K562 (cell line): Measurements from ENCODE around the gene MAP3K13. TPM values are rescaled to one million over a fixed set of nuclear protein-coding genes. Genes with fewer than 3 reads are reported as not detected.

Source experiments
- BCOR ChIP-seq: fragments of 450-650 bp; IDR thresholded peaks from 2 replicates; pipeline ENCODE4 v1.6.1; 2016
- BRD4 ChIP-seq: fragments of 200-600 bp; sonication (generic); IDR thresholded peaks from 2 replicates; pipeline ENCODE4 v1.6.1; 2017; ENCODE audit warnings: inconsistent platforms
- HNRNPK ChIP-seq: fragments of 200-400 bp; formaldehyde crosslinking; IDR thresholded peaks from one replicate; pipeline ENCODE4 v1.6.1; 2018; ENCODE audit warnings: mild to moderate bottlenecking, low read depth, low read length; ENCODE audit not compliant: poor library complexity, severe bottlenecking
- L3MBTL2 ChIP-seq: fragments of 450-650 bp; IDR thresholded peaks from 2 replicates; pipeline ENCODE4 v1.6.1; 2016; ENCODE audit warnings: mild to moderate bottlenecking, moderate library complexity
- MCM3 ChIP-seq: fragments of 450-650 bp; IDR thresholded peaks from 2 replicates; pipeline ENCODE4 v1.6.1; 2016
- NCOA6 ChIP-seq: fragments of 450-650 bp; IDR thresholded peaks from 2 replicates; pipeline ENCODE4 v1.6.1; 2017; ENCODE audit warnings: mild to moderate bottlenecking
- TAF15 ChIP-seq: fragments of 200-400 bp; formaldehyde crosslinking; IDR thresholded peaks from 2 replicates; pipeline ENCODE4 v1.6.1; 2017; ENCODE audit warnings: mild to moderate bottlenecking, low read depth, low read length, moderate library complexity
- TBL1XR1 ChIP-seq, 2 experiments: IDR thresholded peaks; 2 replicates each; pipeline ENCODE4 v1.6.1; 2012; ENCODE audit warnings: improper control_type of control experiment in 2 of 2, low read length in 2 of 2, mild to moderate bottlenecking in 1 of 2
- THAP12 ChIP-seq: fragments of 250-450 bp; sonication (Bioruptor Pico); IDR thresholded peaks from 2 replicates; pipeline ENCODE4 v1.9.0; 2021; ENCODE audit warnings: mild to moderate bottlenecking, inconsistent platforms
- ZKSCAN1 ChIP-seq: fragments of 150-350 bp; IDR thresholded peaks from 2 replicates; pipeline ENCODE4 v1.6.1; 2016; ENCODE audit warnings: low read depth, low read length
- ZNF324 ChIP-seq: fragments of 250-450 bp; sonication (Bioruptor Pico); IDR thresholded peaks from 2 replicates; pipeline ENCODE4 v1.4.0; 2020; ENCODE audit warnings: mild to moderate bottlenecking
- ZNF398 ChIP-seq: fragments of 250-450 bp; sonication (Bioruptor Pico); IDR thresholded peaks from 2 replicates; pipeline ENCODE4 v1.8.0; 2021; ENCODE audit warnings: moderate library complexity, mild to moderate bottlenecking, inconsistent platforms
- ZNF408 ChIP-seq: fragments of 250-450 bp; sonication (Bioruptor Pico); IDR thresholded peaks from 2 replicates; pipeline ENCODE4 v1.4.0; 2020; ENCODE audit warnings: low read depth, mild to moderate bottlenecking, moderate library complexity
- ZNF512 ChIP-seq: IDR thresholded peaks from 2 replicates; pipeline ENCODE4 v1.6.1; 2016; ENCODE audit warnings: missing genetic modification characterization, missing compliant biosample characterization
- ZNF584 ChIP-seq: fragments of 200-800 bp; sonication (Bioruptor generic); IDR thresholded peaks from 2 replicates; pipeline ENCODE4 v1.6.1; 2016; ENCODE audit warnings: low read depth, mild to moderate bottlenecking, missing genetic modification characterization, missing compliant biosample characterization
- ZNF830 ChIP-seq: fragments of 250-450 bp; sonication (Bioruptor Pico); IDR thresholded peaks from 2 replicates; pipeline ENCODE4 v1.5.0; 2021; ENCODE audit warnings: mild to moderate bottlenecking
- polyA plus RNA-seq, 8 experiments: library from polyadenylated mRNA; depleted of rRNA in 4 of 8; stranded (reverse) in 5 of 8; unstranded in 3 of 8; fragments of >200 nt; fragmentation: Nextera tagmentation in 2 of 8; fragmentation: Illumina TruSeq in 1 of 8; extraction: Ambion mirVana in 2 of 8; extraction: Trizol in 1 of 8; gene quantifications; 2 replicates each; pipeline versions ENCODE4 v1.2.1 to v1.2.3, GENCODE V29; 2011 to 2014; ENCODE audit warnings: inconsistent platforms in 1 of 8, missing spikeins in 1 of 8
- total RNA-seq, 7 experiments: library from RNA; depleted of rRNA in 6 of 7; stranded (reverse); fragments of >200 nt in 6 of 7; fragmentation: Illumina TruSeq in 2 of 7; extraction: Trizol in 2 of 7; gene quantifications; 2 replicates each; pipeline versions ENCODE4 v1.2.1 to v1.2.3, GENCODE V29; 2011 to 2021; ENCODE audit warnings: low replicate concordance in 1 of 7
- TF ChIP-seq, protein P1 (sequence below): fragments of 450-650 bp; IDR thresholded peaks from 2 replicates; pipeline ENCODE4 v1.7.1; 2018; ENCODE audit warnings: mild to moderate bottlenecking, low read depth; ENCODE audit not compliant: partially characterized antibody
- TF ChIP-seq, protein P2 (sequence below): fragments of 450-650 bp; formaldehyde crosslinking; IDR thresholded peaks from 2 replicates; pipeline ENCODE4 v1.4.0; 2020; ENCODE audit warnings: mild to moderate bottlenecking, moderate library complexity

The MAP3K13 gene
- total and polyA plus RNA-seq, 9 of the 15 experiments (the other 6 are each of a cell fraction or from before 2014, with no cell fraction given), result 0.04 to 0.32 (median 0.15) TPM; not detected in 2

- TF ChIP-seq, protein P1, sequence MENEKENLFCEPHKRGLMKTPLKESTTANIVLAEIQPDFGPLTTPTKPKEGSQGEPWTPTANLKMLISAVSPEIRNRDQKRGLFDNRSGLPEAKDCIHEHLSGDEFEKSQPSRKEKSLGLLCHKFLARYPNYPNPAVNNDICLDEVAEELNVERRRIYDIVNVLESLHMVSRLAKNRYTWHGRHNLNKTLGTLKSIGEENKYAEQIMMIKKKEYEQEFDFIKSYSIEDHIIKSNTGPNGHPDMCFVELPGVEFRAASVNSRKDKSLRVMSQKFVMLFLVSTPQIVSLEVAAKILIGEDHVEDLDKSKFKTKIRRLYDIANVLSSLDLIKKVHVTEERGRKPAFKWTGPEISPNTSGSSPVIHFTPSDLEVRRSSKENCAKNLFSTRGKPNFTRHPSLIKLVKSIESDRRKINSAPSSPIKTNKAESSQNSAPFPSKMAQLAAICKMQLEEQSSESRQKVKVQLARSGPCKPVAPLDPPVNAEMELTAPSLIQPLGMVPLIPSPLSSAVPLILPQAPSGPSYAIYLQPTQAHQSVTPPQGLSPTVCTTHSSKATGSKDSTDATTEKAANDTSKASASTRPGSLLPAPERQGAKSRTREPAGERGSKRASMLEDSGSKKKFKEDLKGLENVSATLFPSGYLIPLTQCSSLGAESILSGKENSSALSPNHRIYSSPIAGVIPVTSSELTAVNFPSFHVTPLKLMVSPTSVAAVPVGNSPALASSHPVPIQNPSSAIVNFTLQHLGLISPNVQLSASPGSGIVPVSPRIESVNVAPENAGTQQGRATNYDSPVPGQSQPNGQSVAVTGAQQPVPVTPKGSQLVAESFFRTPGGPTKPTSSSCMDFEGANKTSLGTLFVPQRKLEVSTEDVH, result no peak
- no peak for TF ChIP-seq ZKSCAN1
- TF ChIP-seq BRD4, result no peak
- no peak for TF ChIP-seq ZNF398 (CRISPR knock-in tag)
- TF ChIP-seq ZNF830, result no peak
- no peak for TF ChIP-seq BCOR
- TF ChIP-seq ZNF584 (CRISPR knock-in tag), result no peak
- TF ChIP-seq ZNF408, result no peak
- no peak for TF ChIP-seq TBL1XR1 (IDR thresholded peaks at IDR 0.05; ENCODE audit: low read length in 2 of 2)
- TF ChIP-seq, protein P2, sequence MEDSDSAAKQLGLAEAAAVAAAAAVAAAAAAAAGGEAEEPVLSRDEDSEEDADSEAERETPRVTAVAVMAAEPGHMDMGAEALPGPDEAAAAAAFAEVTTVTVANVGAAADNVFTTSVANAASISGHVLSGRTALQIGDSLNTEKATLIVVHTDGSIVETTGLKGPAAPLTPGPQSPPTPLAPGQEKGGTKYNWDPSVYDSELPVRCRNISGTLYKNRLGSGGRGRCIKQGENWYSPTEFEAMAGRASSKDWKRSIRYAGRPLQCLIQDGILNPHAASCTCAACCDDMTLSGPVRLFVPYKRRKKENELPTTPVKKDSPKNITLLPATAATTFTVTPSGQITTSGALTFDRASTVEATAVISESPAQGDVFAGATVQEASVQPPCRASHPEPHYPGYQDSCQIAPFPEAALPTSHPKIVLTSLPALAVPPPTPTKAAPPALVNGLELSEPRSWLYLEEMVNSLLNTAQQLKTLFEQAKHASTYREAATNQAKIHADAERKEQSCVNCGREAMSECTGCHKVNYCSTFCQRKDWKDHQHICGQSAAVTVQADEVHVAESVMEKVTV, result no peak
- TF ChIP-seq TAF15, result no peak
- no peak for TF ChIP-seq L3MBTL2
- peak; percentile 96 for TF ChIP-seq MCM3
- no peak for TF ChIP-seq HNRNPK
- no peak for TF ChIP-seq ZNF324 (CRISPR knock-in tag)
- TF ChIP-seq THAP12 (CRISPR knock-in tag), result no peak
- no peak for TF ChIP-seq ZNF512 (tag)
- no peak for TF ChIP-seq NCOA6
Measured at GRCh38 chr3:185362850-185363661, at the start of gene MAP3K13 (continued).
